ENCODE data around the gene NCAPH2.

DNA sequence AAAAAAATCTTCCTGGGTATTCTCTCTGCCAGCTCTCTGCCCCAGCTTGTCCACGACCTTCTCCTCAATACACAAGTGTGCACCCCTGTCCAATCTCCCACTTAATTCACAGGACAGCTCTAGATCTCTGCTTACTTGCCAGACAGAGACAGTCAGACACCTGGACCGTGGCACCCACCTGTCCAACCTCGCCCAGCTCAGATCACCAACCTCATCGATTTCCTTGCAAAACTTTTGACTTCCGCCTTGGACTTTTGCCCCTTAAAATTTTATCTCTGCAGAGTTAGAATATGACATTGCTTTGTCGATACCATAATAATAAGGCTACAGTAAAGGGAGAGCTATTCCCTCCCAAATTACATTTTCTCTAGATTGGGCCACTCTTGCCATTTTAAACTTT is 10.9 kb upstream of the NCAPH2 start:
- TF ChIP-seq CTCF (IDR thresholded peaks at IDR 0.05) (no peak), POLR2A (IDR thresholded peaks at IDR 0.05) (no peak)
